Adrenal gland (tissue), 5 donors: Measurements from ENCODE around the gene TRAF3.

Experiments used
- POLR2A ChIP-seq, 2 donors: fragments of 450-650 bp; IDR thresholded peaks; one replicate each; pipeline ENCODE4 v1.6.1; 2017; ENCODE audit warnings: antibody characterized with exemption in 2 of 2, mild to moderate bottlenecking in 2 of 2, moderate library complexity in 1 of 2
- TF ChIP-seq, protein P1 (sequence below), 6 experiments: fragments of 450-650 bp in 4 of 6; fragments of 200-600 bp in 2 of 6; sonication (generic) in 1 of 6; IDR thresholded peaks; 1 replicate in 5 of 6; 2 replicates in 1 of 6; pipeline versions ENCODE4 v1.5.1 to v1.8.0; 2016 to 2021; ENCODE audit warnings: antibody characterized with exemption in 6 of 6, mild to moderate bottlenecking in 2 of 6, moderate library complexity in 1 of 6
- donor health status: DM: no; HTN: no; CAD: no.

DNA sequence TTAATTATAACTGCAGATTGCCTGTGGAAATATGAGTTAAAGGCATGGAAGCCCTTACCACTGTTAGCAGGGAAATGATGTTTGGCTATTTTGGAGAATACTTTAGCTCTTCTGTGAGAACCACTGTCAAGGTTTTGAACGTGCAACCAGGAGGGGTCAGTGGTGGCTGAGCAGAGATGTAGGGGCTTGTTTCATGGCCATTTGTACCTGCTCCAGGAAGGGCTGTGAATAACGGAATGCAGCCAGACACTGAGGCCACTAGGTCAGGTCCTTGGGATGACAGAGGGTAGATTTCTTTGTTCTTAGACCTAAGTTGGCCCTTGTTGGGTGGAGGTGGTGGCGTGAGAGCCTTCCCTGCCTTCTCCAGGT is 8.3 kb downstream of the TRAF3 start:
- TF ChIP-seq POLR2A (IDR thresholded peaks at IDR 0.05) = no peak
- TF ChIP-seq, protein P1, sequence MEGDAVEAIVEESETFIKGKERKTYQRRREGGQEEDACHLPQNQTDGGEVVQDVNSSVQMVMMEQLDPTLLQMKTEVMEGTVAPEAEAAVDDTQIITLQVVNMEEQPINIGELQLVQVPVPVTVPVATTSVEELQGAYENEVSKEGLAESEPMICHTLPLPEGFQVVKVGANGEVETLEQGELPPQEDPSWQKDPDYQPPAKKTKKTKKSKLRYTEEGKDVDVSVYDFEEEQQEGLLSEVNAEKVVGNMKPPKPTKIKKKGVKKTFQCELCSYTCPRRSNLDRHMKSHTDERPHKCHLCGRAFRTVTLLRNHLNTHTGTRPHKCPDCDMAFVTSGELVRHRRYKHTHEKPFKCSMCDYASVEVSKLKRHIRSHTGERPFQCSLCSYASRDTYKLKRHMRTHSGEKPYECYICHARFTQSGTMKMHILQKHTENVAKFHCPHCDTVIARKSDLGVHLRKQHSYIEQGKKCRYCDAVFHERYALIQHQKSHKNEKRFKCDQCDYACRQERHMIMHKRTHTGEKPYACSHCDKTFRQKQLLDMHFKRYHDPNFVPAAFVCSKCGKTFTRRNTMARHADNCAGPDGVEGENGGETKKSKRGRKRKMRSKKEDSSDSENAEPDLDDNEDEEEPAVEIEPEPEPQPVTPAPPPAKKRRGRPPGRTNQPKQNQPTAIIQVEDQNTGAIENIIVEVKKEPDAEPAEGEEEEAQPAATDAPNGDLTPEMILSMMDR (IDR thresholded peaks at IDR 0.05) = no peak
